ENCODE measurements around the gene SPOCK1.
"Not testable (repeated sequence)": the region's sequence is repeated elsewhere in the genome, so short reads cannot be mapped to it uniquely, and the experiment has no call there.

Gene SPOCK1

DNA sequence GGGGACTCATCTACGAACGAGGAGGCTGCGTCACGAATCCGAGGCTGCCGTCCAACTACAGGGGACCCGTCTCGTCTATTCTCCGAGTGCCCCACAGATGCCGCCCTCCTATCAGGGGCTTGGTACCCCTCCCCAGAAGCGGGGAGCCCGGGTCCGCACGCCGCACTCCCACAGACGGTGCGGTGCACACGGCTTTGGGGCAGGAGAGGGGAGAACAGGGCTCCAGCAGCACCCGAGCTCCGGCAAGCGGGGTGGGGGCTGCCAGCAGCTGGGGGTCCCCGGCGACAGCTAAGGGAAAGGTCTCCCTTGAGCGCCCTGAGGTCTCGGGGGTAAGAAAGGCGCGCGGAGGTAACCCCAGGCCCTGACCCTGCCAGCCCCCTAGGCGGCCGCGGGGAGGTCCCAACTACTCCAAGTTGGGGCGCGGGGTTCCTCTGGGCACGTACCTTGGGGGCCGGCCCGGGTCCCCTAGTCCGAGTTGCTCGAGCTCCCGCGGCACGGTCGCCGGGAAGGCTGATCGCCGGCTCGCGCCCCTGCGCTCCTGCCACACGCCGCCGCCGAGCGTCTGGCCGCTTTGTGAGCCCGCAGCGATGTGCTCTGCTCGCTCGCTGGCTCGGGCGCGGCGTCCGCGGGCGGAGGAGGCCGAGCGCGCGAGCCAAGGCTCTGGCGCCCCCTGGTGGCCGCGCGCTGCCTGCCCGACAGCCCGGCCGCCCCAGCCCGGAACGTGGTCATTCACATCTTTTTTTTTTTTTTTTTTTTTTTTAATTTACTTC lies at the start of gene SPOCK1:
Gene SPOCK1 (minus strand): TSS at position 591 of the 770 bp plus-strand sequence.
- peak; percentile 28 for DNase-seq

DNA sequence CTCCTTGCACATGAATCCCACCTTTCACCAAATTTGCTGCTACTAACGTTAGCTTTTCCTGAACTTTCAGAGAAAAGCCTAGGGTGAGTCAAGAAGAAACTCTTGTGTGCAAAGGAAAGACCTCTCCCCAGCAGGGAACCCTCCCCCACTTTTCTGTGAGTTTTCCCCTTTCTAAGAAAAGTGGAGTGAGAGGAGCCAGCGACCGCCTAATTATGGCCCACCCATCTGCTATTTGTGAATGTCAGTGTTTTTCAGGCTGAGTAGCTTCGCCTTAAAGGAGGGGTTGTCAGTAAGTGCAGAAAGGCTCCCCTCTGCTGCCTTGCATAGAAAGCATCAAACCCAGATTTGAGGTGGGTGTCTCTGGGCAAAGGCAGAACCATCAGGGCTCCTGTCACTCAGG lies 46.8 kb upstream of the SPOCK1 start:
- no peak for DNase-seq

GRCh38 chr5:137535449-137535848 lies 36.3 kb upstream of the SPOCK1 start:
- DNase-seq: not testable (repeated sequence)

DNA sequence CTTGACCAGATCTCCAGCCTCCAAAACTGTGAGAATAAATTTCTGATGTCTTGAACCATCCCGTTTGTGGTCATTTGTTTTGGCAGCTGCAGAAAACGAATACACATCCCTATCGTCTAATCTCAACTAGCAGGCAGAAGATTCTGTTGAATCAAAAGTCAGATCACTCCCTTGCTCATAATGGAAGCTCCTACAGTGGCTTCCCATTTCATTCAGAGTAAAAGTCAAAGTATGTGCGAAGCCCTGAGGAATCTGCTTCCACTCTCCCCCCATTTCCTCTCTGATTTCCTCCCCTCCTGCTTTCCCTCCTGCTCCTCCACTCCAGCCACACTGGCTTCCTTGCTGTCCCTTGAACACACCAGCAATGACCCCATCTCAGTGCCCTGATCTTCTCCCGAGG lies 34.8 kb upstream of the SPOCK1 start:
- DNase-seq: no peak

DNA sequence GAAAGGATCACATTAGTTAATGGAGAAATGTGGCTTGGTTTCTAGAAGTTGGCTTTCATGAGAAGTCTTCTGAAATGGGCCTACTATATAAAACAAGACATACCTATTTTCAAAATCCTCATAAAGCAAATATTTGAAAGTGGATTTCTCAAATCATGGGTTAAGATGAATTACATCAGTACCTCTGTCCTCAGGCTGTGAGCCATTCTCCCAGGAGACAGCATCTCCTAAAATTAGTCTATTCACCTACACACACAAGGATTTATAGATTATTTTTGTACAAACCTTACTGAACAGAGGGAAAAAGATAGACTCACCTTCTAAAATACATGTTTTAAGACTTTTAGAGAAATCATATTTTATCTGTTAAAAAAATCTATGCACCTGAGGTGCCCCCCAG lies 32.1 kb upstream of the SPOCK1 start:
- DNase-seq: no peak

DNA sequence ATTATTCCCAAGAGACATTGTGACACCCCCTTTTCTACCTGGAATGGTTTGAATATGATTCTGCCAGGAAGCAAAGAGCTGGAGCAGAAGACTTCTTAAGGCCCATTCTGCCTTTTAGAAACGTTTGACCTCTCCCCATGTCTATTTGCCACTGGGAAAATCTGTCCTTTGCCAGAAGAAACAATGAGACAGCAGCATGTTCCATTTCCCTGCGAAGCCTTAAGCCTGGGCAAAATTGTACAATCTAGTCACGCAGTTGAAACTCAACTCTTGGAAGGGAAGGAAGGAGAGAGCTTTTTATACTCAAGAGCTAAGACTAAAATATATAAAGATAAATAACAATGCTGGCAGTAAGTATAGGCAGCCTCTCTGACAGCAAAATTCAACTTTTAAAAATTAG lies 22.1 kb upstream of the SPOCK1 start:
- DNase-seq: no peak

GRCh38 chr5:137516961-137517360 lies 17.8 kb upstream of the SPOCK1 start:
- DNase-seq: no peak

DNA sequence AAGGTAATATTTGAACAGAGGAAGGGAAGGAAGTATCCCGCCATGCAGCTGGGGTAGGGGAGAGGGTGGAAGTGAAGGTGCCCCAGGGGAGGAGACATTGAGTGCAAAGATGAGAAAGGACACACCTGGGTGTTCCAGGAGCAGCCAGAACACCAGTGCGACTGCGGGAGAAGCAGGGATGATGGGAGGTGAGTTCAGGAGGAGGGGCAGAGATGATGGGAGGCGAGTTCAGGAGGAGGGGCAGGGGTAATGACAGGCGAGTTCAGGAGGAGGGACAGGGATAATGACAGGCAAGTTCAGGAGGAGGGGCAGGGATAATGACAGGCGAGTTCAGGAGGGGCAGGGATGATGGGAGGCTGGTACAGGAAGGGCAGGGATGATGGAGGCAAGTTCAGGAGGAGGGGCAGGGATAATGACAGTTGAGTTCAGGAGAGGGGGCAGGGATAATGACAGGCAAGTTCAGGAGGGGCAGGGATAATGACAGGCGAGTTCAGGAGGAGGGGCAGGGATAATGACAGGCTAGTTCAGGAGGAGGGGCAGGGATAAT lies 17.2 kb upstream of the SPOCK1 start:
- DNase-seq: no peak

- DNase-seq: no peak
Measured at GRCh38 chr5:137515238-137515637, 16.1 kb upstream of the SPOCK1 start.

GRCh38 chr5:137510671-137511070 lies 11.5 kb upstream of the SPOCK1 start:
- DNase-seq: no peak

- no peak for DNase-seq
Measured at GRCh38 chr5:137507150-137507549, 8.0 kb upstream of the SPOCK1 start.

GRCh38 chr5:137506296-137506695 lies 7.2 kb upstream of the SPOCK1 start:
- no peak for DNase-seq

GRCh38 chr5:137504916-137505315 lies 5.8 kb upstream of the SPOCK1 start:
- DNase-seq: no peak

DNA sequence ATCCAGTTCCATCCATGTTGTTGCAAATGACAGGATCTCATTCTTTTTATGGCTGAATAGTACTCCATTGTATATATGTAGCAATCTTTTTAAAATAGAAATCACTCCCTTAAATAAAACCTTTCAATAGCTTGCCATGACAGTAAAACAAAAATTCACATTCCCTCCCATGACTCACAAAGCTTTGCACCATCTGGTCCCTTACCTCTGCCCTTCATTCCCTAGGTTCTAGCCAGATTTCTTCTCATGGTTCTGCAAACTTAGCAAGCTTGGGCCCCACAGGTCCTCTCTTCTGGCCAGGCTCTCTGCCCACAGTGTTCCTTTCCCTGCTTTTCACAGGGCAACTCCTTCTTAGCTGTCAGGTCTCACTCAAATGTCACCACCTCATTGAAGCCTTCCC lies 4.3 kb upstream of the SPOCK1 start:
- DNase-seq: no peak

DNA sequence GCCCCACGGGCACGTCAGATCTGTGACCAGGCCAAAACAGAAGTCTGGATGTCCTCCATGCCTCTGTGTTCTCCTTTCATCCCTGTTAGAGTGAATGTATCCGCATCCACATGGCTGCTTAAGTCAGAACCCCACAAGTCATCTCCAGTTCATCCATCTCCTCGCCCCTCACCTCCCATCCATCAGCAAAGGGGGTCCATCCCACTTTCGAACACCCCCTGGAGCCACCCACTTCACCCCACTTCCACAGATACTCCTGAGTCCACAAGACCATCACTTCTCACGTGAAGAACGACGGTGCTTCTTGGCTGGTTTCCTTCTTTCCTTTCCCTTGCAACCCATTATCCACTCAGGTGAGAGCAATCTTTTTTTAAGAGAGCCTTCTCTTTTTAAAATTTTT lies 3.5 kb upstream of the SPOCK1 start:
- no peak for DNase-seq

DNA sequence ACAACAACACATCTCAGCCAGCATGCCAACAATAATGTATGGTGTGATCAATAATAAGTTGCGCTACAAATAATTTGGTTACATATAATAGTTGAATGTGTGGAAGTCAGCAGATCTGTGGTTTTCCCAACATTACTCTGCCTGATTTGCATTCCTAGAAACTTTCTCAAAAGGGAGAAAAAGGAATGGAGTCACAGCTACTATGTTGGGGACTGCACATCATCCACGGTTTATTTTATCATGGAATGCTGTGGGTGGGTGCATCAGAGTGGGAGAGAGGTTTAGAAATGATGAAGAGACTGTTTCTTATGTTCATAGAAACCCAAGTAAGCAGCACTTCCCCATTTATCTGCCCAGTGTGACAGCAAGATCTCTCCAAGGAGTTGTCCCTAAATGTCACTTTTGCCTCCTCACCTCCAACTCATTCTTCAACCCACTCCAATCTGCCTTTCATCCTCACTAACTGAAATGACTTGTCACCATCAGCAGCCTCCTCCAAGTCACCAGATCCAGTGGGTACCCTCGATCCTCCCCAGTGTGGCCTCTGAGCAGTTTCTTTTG lies 2.8 kb upstream of the SPOCK1 start:
- DNase-seq: no peak

- no peak for DNase-seq
Measured at GRCh38 chr5:137501226-137501625, 2.1 kb upstream of the SPOCK1 start.

- no peak for DNase-seq
Measured at GRCh38 chr5:137500615-137501225, 1.6 kb upstream of the SPOCK1 start.

DNA sequence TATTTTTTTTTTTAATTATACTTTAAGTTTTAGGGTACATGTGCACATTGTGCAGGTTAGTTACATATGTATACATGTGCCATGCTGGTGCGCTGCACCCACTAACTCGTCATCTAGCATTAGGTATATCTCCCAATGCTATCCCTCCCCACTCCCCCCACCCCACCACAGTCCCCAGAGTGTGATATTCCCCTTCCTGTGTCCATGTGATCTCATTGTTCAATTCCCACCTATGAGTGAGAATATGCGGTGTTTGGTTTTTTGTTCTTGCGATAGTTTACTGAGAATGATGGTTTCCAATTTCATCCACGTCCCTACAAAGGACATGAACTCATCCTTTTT lies 351 bp upstream of the SPOCK1 start:
- not testable (repeated sequence) for DNase-seq

DNA sequence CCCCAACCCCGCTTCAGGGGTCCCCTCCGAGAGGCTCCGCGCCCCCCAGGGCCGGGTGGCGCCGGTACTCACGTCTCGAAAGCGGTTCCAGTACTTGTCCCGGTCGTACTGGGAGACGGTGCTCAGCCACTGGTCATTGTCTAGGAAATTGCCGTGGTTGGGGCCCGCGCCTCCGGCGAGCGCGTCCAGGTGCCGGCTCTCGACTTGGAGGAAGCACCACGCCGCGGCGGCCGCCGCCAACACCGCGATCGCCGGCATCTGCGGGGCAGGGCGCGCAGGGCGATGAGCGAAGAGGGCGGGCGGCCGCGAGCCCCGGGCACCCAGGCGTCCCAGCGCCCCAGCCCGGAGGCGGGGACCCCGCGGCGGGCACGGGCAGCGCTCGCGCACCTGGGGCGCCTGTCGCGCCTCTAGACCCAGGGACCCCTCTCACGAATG lies 808 bp downstream of the SPOCK1 start:
- DNase-seq: no peak

GRCh38 chr5:137497396-137498290 lies 1.5 kb downstream of the SPOCK1 start:
- no peak for DNase-seq

DNA sequence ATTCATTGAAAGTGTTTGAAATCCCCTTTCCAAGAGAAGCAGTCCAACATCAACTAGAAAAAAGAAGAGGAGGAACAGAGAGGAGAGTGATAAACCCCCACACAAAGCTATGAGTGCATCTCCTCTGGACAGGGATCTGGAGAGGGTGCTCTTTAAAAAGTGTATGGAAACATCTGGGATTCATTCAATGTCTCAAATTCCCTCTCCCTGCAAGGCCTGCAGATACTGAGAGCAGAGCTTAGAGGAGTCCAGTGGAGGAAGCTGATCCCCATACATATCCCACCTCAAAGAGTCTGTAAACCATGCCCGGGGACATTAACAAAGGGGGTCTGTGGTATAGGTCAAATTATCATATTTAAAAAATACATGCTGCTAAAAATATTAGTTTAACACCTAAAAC lies 2.2 kb downstream of the SPOCK1 start:
- no peak for DNase-seq

- DNase-seq: no peak
Measured at GRCh38 chr5:137492331-137492730, 6.8 kb downstream of the SPOCK1 start.

Measured in CD4-positive, alpha-beta T cell treated with Interferon gamma for 1 hour (primary cell).